Measurements from ENCODE around the gene KCNC3.
A peak's percentile ranks its signal among the peaks of the same experiment; 100 is the strongest.

Gene KCNC3

DNA sequence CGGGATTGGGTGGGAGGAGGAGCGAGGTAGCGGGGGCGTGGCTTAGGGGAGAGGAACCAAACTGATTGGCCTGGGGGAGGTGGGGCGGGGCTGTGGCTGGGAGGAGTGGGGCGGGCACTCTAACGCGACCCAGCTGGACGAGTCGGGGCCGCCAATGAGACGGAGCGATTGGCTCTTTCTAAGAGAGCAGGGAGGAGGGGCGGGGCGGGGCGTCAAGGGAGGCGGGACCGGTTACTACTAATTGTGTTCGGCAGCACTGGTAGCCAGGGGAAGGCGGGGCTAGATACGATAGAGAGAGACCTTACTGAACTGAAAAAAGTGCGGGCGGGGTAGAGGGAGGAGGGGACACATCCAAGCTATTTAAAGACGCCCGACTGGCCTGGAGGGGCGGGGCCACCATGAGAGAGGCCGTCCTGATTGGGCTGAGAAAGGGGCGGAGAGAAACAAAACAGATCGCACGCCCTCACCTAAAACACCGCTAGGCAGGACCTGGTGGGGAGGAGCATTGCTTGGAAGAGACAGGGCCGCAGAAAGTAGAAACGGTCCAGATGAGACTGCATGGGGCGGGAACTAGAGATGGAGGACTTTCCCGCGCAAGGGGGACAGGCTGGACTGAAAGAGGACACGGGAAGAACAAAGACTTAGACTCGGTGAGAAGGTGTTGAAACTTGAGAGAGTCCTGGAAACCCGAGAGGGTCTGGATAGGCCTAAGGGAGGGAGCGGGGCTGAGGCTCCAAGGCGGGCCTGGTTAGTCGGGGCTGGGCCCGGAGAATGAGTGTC is at the start of gene KCNC3:
Gene KCNC3, minus strand, starts transcription at position 232 of the 780 bp plus-strand sequence. CDS start 295 bp downstream, outside the sequence.
- peak; percentile 19 for DNase-seq

GRCh38 chr19:50378863-50379236 is 49.7 kb upstream of the KCNC3 start:
- DNase-seq = no peak

- no peak for DNase-seq
Measured at GRCh38 chr19:50378169-50378862, 49.1 kb upstream of the KCNC3 start.

DNA sequence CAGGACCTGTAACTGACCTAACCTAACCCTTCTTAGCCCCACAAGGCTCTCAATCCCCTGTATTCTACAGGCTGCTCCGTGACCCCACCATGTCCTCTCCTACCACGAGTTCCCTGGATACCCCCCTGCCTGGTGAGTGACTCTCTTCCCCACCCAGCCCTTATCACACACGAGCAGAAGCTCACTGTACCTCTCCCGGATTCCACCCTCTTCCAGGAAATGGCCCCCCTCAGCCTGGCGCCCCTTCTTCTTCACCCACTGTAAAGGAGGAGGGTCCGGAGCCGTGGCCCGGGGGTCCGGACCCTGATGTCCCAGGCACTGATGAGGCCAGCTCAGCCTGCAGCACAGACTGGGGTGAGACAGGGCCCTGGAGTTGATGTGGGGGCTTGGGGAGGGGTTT is 48.3 kb upstream of the KCNC3 start:
- DNase-seq = no peak

- no peak for DNase-seq
Measured at GRCh38 chr19:50377051-50377461, 47.9 kb upstream of the KCNC3 start.

DNA sequence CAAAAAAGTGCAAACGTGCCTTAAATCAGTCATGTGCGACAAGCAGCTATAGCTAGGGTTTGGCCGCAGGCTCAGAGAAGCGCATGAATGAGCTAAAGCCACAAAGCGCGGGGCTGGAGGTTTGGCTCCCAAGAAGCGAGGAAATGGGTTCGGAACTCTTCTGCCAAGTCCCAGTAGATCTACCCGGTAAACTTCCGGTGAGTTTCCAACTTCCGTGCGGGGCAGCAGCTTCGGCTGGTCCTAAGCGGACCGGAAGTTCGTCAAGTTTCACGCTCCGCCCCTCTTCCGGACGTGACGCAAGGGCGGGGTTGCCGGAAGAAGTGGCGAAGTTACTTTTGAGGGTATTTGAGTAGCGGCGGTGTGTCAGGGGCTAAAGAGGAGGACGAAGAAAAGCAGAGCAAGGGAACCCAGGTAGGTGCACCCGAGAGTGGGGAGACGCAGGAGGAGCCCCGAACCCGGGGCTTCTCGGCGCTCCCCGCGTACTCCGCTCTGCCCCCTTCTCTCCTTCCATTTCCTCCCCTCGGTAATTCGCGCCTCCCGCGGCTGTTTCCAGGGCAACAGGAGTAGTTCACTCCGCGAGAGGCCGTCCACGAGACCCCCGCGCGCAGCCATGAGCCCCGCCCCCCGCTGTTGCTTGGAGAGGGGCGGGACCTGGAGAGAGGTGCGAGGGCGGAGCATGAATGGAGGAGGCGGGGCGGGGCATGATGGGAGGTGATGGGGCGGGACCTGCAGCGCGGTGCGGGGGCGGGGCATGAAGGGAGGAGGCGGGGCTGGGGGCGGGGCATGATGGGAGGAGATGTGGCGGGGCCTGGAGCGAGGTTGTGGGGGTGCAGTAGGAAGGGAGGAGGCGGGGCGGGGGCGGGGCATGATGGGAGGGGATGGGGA is 47.2 kb upstream of the KCNC3 start, which contains the start of gene NR1H2:
Gene NR1H2, plus strand, starts transcription at position 292 of the 885 bp plus-strand sequence. CDS start 1,149 bp downstream, outside the sequence.
- DNase-seq = peak; percentile 96

GRCh38 chr19:50371914-50372475 is 42.8 kb upstream of the KCNC3 start:
- DNase-seq = no peak

GRCh38 chr19:50368649-50369570 is 39.7 kb upstream of the KCNC3 start:
- peak; percentile 43 for DNase-seq

DNA sequence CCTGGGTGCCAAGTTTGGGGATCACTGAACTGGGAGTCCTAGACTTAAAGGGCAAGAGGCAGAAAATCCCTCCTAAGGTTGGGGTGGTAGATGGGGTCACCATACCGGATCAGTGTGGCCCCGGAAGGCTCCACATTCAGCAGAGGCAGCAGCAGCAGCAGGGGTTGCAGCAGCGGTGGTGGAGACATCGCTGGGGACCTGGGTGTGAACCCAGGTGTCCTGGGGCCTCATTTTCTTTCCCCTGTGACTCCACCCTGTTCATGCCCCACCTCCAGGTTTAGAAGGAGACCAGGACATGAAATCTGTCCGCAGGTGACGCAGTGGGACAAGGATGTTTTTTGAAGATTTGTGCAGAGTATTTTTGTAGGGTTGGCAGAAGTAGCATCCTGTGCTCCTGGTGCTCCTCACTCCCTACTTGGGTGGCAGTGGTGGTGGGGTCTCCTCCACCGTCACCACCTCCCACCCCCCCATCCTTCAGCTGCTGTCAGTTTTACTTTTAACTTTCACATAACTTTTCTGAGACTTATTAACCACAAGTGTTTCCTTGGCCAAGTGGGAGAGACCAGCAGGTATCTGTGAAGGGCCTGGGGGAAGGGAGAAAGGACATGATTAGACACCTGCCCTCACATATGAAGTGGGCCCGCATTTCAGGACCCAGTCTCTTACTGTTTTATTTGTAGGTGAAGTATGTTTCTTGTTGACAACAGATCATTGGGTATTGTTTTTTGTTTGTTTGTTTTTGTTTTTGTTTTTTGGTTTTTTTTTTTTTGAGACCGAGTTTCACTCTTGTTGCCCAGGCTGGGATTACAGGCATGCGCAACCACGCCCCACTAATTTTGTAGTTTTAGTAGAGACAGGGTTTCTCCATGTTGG is 36.5 kb upstream of the KCNC3 start, which contains the start of gene NAPSA:
Gene NAPSA, minus strand, starts transcription at position 206 of the 873 bp plus-strand sequence. Its CDS starts 18 bp downstream, at position 188.
- DNase-seq = no peak

GRCh38 chr19:50362656-50363424 is 33.7 kb upstream of the KCNC3 start:
- DNase-seq = no peak

- no peak for DNase-seq
Measured at GRCh38 chr19:50362030-50362412, 32.8 kb upstream of the KCNC3 start.

DNA sequence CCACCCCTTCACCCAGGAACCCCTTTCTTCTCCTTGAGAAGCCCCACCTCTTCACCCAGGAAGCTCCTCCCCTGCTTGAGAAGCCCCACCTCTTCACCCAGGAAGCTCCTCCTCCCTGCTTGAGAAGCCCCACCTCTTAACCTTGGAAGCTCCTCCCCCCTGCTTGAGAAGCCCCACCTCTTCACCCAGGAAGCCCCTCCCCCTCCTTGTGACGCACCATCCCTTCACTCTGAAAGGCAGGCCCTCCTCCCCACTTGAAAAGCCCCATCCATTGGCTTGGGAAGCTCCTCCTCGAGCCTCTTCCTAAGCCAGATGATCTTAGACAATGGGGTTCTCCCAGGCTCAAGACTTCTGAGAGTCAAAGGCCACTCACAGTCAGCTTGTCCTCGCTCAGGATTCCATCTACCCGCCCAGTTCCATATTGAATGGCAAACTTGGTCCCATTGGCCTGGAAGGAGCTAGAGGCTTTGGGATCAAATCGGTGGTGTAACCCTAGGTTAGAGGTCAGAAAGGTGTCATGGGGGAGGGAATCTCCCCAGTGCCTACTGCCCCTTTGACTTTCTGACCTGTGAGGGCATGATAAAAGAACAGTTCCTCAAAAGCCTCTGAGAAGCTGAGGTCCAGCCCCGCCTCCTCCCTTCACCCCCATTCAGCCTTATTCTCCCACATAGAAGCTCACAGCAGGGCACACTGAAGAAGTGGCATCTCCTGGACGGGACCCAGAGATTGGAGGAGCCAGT is 32.3 kb upstream of the KCNC3 start:
- no peak for DNase-seq

DNA sequence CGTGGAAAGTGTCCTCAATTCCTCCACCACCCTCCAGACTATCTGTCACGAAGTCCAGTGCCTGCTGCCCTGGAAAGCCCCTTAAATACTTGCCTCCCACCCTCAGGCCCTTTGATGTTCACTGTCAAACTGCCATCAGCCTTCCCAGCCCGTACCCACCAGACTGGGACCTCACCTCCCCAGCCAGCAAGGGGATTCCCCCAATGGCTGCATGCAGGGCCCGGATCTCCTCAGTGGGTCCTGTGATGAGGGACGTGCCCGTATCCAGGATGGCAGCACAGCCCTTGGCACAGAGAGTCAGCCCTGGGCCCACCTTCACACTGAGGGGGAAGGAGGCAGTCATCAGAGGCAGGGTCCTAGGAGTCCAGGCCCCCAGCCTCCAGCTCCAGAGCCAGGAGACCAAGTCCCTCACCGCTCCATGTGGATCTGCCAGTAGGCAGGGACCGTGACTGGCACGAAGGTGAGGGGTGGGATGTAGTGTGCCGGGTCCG is 30.2 kb upstream of the KCNC3 start:
- no peak for DNase-seq

GRCh38 chr19:50358483-50359327 is 29.5 kb upstream of the KCNC3 start:
- DNase-seq = no peak

GRCh38 chr19:50357178-50358100 is 28.3 kb upstream of the KCNC3 start:
- peak; percentile 1 for DNase-seq

- no peak for DNase-seq
Measured at GRCh38 chr19:50356691-50357177, 27.6 kb upstream of the KCNC3 start.

All from amniotic stem cell (primary cell).